HCT116 (cell line): ENCODE results near the gene XIAP. TPM values are rescaled to one million over a fixed set of nuclear protein-coding genes. Genes with fewer than 3 reads are reported as not detected.
A peak's percentile ranks its signal among the peaks of the same experiment; 100 is the strongest.

Experiments
- ATAC-seq: fragments of 200-7000 bp; cut with Tn5 transposase; 2 replicates; pipeline ENCODE4 v1.9.1; 2020; ENCODE audit warnings: mild to moderate bottlenecking, moderate library complexity
- BruUV-seq: library from RNA; stranded (reverse); fragments of 400-500 nt; replicated peaks from 2 replicates; lab custom pipeline; 2021; lab: Mats Ljungman, UMichigan
- CTCF ChIA-PET: fragments of 300-600 bp; sonication (Branson Sonifier 250); formaldehyde crosslinking; loops from one replicate; lab custom pipeline; 2021; ENCODE audit warnings: antibody characterized with exemption; lab: Charles Lee
- POLR2A ChIA-PET: fragments of 300-600, 350-600 bp; sonication (Branson Sonifier 250); formaldehyde crosslinking; loops from one replicate; lab custom pipeline; 2021; ENCODE audit warnings: antibody characterized with exemption; lab: Charles Lee
- RAD21 ChIA-PET, 2 experiments: fragments of 300-600 bp; sonication (Branson Sonifier 250); formaldehyde crosslinking; loops; one replicate each; lab custom pipeline; 2023; ENCODE audit warnings: low total read pairs in 2 of 2; ENCODE audit not compliant: uncharacterized antibody in 2 of 2, unreplicated experiment in 2 of 2, low non-redundant PET in 1 of 2; lab: Charles Lee
- DNase-seq: peaks from one replicate; pipeline ENCODE4 v3.0.0-alpha.2; 2010; ENCODE audit warnings: low read depth, low spot score
- H2AFZ ChIP-seq: fragments of 200-600 bp; shearing (Covaris generic), sonication (generic); 2 replicates; pipeline ENCODE4 v1.6.1; 2017; ENCODE audit warnings: low read depth, mixed run types, mixed read lengths, antibody characterized with exemption, low read length; ENCODE audit not compliant: poor library complexity, severe bottlenecking
- H3K27ac ChIP-seq: 2 replicates; pipeline ENCODE4 v1.5.1; 2012; ENCODE audit warnings: low read depth, low read length
- H3K27me3 ChIP-seq: fragments of 200-600 bp; sonication (generic); 2 replicates; pipeline ENCODE4 v1.6.1; 2016; ENCODE audit warnings: mixed run types, low read length, mixed read lengths; ENCODE audit not compliant: insufficient read depth
- H3K36me3 ChIP-seq, 2 experiments: fragments of 200-500 bp in 1 of 2; fragments of 200-600 bp in 1 of 2; sonication (Bioruptor generic) in 1 of 2; sonication (generic) in 1 of 2; 2 replicates each; pipeline versions ENCODE4 v1.5.1 to v1.6.1; 2014 to 2016; ENCODE audit warnings: low read length in 2 of 2, inconsistent platforms in 1 of 2, mixed read lengths in 1 of 2, mixed run types in 1 of 2; ENCODE audit not compliant: insufficient read depth in 2 of 2, control insufficient read depth in 1 of 2
- H3K4me1 ChIP-seq, 2 experiments: fragments of 200-600 bp in 1 of 2; sonication (generic) in 1 of 2; 2 replicates each; pipeline versions ENCODE4 v1.5.1 to v1.6.1; 2012 to 2017; ENCODE audit warnings: low read length in 2 of 2, inconsistent platforms in 1 of 2, mild to moderate bottlenecking in 1 of 2, mixed read lengths in 1 of 2, mixed run types in 1 of 2, moderate library complexity in 1 of 2; ENCODE audit not compliant: insufficient read depth in 2 of 2, control insufficient read depth in 1 of 2
- H3K4me2 ChIP-seq: fragments of 200-600 bp; sonication (generic); 2 replicates; pipeline ENCODE4 v1.6.1; 2017; ENCODE audit warnings: mixed run types, low read length, mixed read lengths
- H3K4me3 ChIP-seq, 2 experiments: fragments of 200-600 bp in 1 of 2; sonication (generic) in 1 of 2; replicated peaks in 1 of 2; 2 replicates each; pipeline ENCODE4 v1.5.1; 2011 to 2016; ENCODE audit warnings: low read length in 2 of 2, control low read depth in 1 of 2, low read depth in 1 of 2, mild to moderate bottlenecking in 1 of 2, mixed read lengths in 1 of 2, mixed run types in 1 of 2
- H3K79me2 ChIP-seq: fragments of 200-600 bp; sonication (generic); 2 replicates; pipeline ENCODE4 v1.6.1; 2017; ENCODE audit warnings: mild to moderate bottlenecking, mixed run types, low read length, moderate library complexity, mixed read lengths; ENCODE audit not compliant: insufficient read depth
- H3K9ac ChIP-seq: fragments of 200-600 bp; sonication (generic); 2 replicates; pipeline ENCODE4 v1.6.1; 2016; ENCODE audit warnings: low read length, mixed read lengths
- H3K9me2 ChIP-seq: fragments of 200-600 bp; sonication (generic), shearing (Covaris generic); 2 replicates; pipeline ENCODE4 v1.6.1; 2017; ENCODE audit warnings: mixed run types, mild to moderate bottlenecking, moderate library complexity; ENCODE audit not compliant: insufficient read depth
- H3K9me3 ChIP-seq, 2 experiments: fragments of 200-500 bp in 1 of 2; fragments of 200-600 bp in 1 of 2; sonication (Bioruptor generic) in 1 of 2; sonication (generic) in 1 of 2; 2 replicates each; pipeline ENCODE4 v1.6.1; 2014 to 2017; ENCODE audit warnings: low read length in 2 of 2, mixed read lengths in 2 of 2, inconsistent platforms in 1 of 2, low read depth in 1 of 2, mild to moderate bottlenecking in 1 of 2, mixed run types in 1 of 2, moderate library complexity in 1 of 2; ENCODE audit not compliant: control insufficient read depth in 1 of 2, insufficient read depth in 1 of 2
- H4K20me1 ChIP-seq: fragments of 200-600 bp; sonication (generic), shearing (Covaris generic); 2 replicates; pipeline ENCODE4 v1.6.1; 2017; ENCODE audit warnings: mixed run types, mild to moderate bottlenecking, moderate library complexity; ENCODE audit not compliant: insufficient read depth
- CBX3 ChIP-seq: IDR thresholded peaks from 2 replicates; pipeline ENCODE4 v1.6.1; 2012; ENCODE audit warnings: low read depth
- CEBPB ChIP-seq: IDR thresholded peaks from 2 replicates; pipeline ENCODE4 v1.6.1; 2012; ENCODE audit warnings: low read depth
- CTCF ChIP-seq, 3 experiments: fragments of 200-600 bp in 1 of 3; sonication (generic) in 1 of 3; IDR thresholded peaks in 2 of 3; conservative IDR thresholded peaks in 1 of 3; 2 replicates each; pipeline ENCODE4 v1.5.1; 2012 to 2017; ENCODE audit warnings: low read depth in 2 of 3, low read length in 2 of 3, antibody characterized with exemption in 1 of 3, borderline replicate concordance in 1 of 3, control low read depth in 1 of 3, mild to moderate bottlenecking in 1 of 3, mixed read lengths in 1 of 3, mixed run types in 1 of 3, moderate library complexity in 1 of 3; ENCODE audit not compliant: insufficient read depth in 1 of 3
- EGR1 ChIP-seq: IDR thresholded peaks from 2 replicates; pipeline ENCODE4 v1.6.1; 2012; ENCODE audit warnings: low read depth
- EZH2 ChIP-seq: fragments of 200-600 bp; sonication (generic); IDR thresholded peaks from 2 replicates; pipeline ENCODE4 v1.6.1; 2017; ENCODE audit warnings: antibody characterized with exemption, mixed run types
- EZH2phosphoT487 ChIP-seq: fragments of 200-600 bp; IDR thresholded peaks from 2 replicates; pipeline ENCODE4 v1.6.1; 2018; ENCODE audit warnings: antibody characterized with exemption, borderline replicate concordance
- FOSL1 ChIP-seq: IDR thresholded peaks from 2 replicates; pipeline ENCODE4 v1.6.1; 2012; ENCODE audit warnings: low read depth
- JUND ChIP-seq: IDR thresholded peaks from 2 replicates; pipeline ENCODE4 v1.6.1; 2012
- POLR2A ChIP-seq: IDR thresholded peaks from 2 replicates; pipeline ENCODE4 v1.7.0; 2011; ENCODE audit warnings: borderline replicate concordance; ENCODE audit not compliant: insufficient read depth, insufficient read length; ENCODE audit errors: extremely low read depth
- POLR2AphosphoS5 ChIP-seq: IDR thresholded peaks from 2 replicates; pipeline ENCODE4 v1.6.1; 2011; ENCODE audit warnings: mild to moderate bottlenecking, low read depth, low read length, moderate library complexity
- RAD21 ChIP-seq: IDR thresholded peaks from 2 replicates; pipeline ENCODE4 v1.6.1; 2012; ENCODE audit warnings: low read depth, mild to moderate bottlenecking
- REST ChIP-seq: IDR thresholded peaks from 2 replicates; pipeline ENCODE4 v1.6.1; 2012; ENCODE audit warnings: low read depth
- SIN3A ChIP-seq: IDR thresholded peaks from 2 replicates; pipeline ENCODE4 v1.6.1; 2012; ENCODE audit warnings: low read depth
- SP1 ChIP-seq: IDR thresholded peaks from 2 replicates; pipeline ENCODE4 v1.6.1; 2012; ENCODE audit warnings: low read depth
- SRF ChIP-seq: IDR thresholded peaks from 2 replicates; pipeline ENCODE4 v1.6.1; 2012; ENCODE audit warnings: low read depth
- TCF7L2 ChIP-seq: IDR thresholded peaks from 2 replicates; pipeline ENCODE4 v1.7.0; 2011; ENCODE audit warnings: borderline replicate concordance, inconsistent platforms; ENCODE audit not compliant: insufficient read depth, insufficient read length; ENCODE audit errors: extremely low read depth
- YY1 ChIP-seq: IDR thresholded peaks from 2 replicates; pipeline ENCODE4 v1.6.1; 2011; ENCODE audit warnings: low read length, low read depth, moderate library complexity, mild to moderate bottlenecking; ENCODE audit not compliant: insufficient replicate concordance; ENCODE audit errors: extremely low read depth
- ZNF274 ChIP-seq: fragments of 200-500 bp; sonication (Bioruptor generic); IDR thresholded peaks from 2 replicates; pipeline ENCODE4 v1.6.1; 2014; ENCODE audit warnings: mild to moderate bottlenecking, low read depth, low read length, inconsistent platforms
- intact Hi-C: fragments of 100-400 bp; cut with micrococcal nuclease; formaldehyde crosslinking; loops from 2 replicates; pipeline ENCODE4 v1.10.0; 2022
- total RNA-seq: library from RNA; stranded (reverse); gene quantifications from one replicate; pipeline ENCODE4 v1.2.1, GENCODE V29; 2021; ENCODE audit not compliant: unreplicated experiment
- TF ChIP-seq, protein P1 (sequence below): IDR thresholded peaks from 2 replicates; pipeline ENCODE4 v1.6.1; 2012

Gene XIAP
- total RNA-seq, 1 experiment from 2014 or later, result 41.0 TPM

- intact Hi-C loops, result loop anchor here (5.0 kb wide), 1 partner anchor 130 kb away; no protein-coding TSS in a partner anchor
- RAD21 ChIA-PET, result no interaction called here
- Histone ChIP-seq H3K27me3 (no peaks in the 10 kb centered on the region), H3K9me2 (no peaks in the 10 kb centered on the region), H3K4me3 (peak overlapping the region; percentile 70 to 78), H3K9ac (peak overlapping the region; percentile 95), H4K20me1 (no peaks in the 10 kb centered on the region), H3K79me2 (peaks cover 53% of the 10 kb centered on the region), H2AFZ (no peak overlapping the region), H3K4me2 (peak overlapping the region; percentile 87), H3K27ac (peak overlapping the region; percentile 84), H3K36me3 (no peaks in the 10 kb centered on the region), H3K4me1 (peaks cover 9 to 22% of the 10 kb centered on the region in 2 experiments), H3K9me3 (no peaks in the 10 kb centered on the region)
- ATAC-seq, result no peak
- TSS peak; percentile 52 for BruUV-seq
- POLR2A ChIA-PET, result interaction anchor here (0.7 kb wide), 1 partner anchor 369 kb away, joined by 3 read pairs; no protein-coding TSS in a partner anchor
- no peak for TF ChIP-seq SP1
- TF ChIP-seq FOSL1, result no peak
- no peak for TF ChIP-seq EGR1
- TF ChIP-seq REST, result no peak
- no peak for TF ChIP-seq CBX3
- no peak for TF ChIP-seq SRF
- TF ChIP-seq EZH2phosphoT487, result no peak
- no peak for TF ChIP-seq POLR2AphosphoS5
- TF ChIP-seq POLR2A, result no peak
- TF ChIP-seq CTCF (IDR thresholded peaks at IDR 0.05 in 2 of 3, conservative IDR thresholded peaks at IDR 0.05 in 1 of 3; ENCODE audit: borderline replicate concordance in 1 of 3, insufficient read depth in 1 of 3, low read depth in 2 of 3, low read length in 2 of 3), result no peak
- TF ChIP-seq EZH2, result no peak
- TF ChIP-seq YY1, result no peak
- no peak for TF ChIP-seq TCF7L2
- TF ChIP-seq, protein P1, sequence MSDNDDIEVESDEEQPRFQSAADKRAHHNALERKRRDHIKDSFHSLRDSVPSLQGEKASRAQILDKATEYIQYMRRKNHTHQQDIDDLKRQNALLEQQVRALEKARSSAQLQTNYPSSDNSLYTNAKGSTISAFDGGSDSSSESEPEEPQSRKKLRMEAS, result no peak
- TF ChIP-seq CEBPB, result no peak
- no peak for TF ChIP-seq RAD21
- TF ChIP-seq SIN3A, result no peak
- no peak for TF ChIP-seq JUND
- TF ChIP-seq ZNF274, result no peak
- CTCF ChIA-PET, result interaction anchor here (1.0 kb wide), 1 partner anchor 14 kb away, joined by 4 read pairs; no protein-coding TSS in a partner anchor
- DNase-seq, result peak; percentile 24
Measured at GRCh38 chrX:123962006-123962467, 102.2 kb downstream of the XIAP start.
